HEK293 (cell line): ENCODE results near the gene RAD51C.

ENCODE experiments used
- CTCF ChIA-PET: fragments of 350-600 bp; formaldehyde crosslinking; extraction: SDS; loops from one replicate; lab custom pipeline; 2021; ENCODE audit warnings: antibody characterized with exemption; lab: Yijun Ruan, JAX
- POLR2A ChIA-PET: fragments of 300-600 bp; formaldehyde crosslinking; extraction: SDS; loops from one replicate; lab custom pipeline; 2020; ENCODE audit warnings: antibody characterized with exemption, inconsistent platforms; lab: Yijun Ruan, JAX
- H3K27ac ChIP-seq: fragments of 200-500 bp; sonication (Bioruptor generic); 2 replicates; pipeline ENCODE4 v1.5.1; 2014; ENCODE audit warnings: low read depth, low read length, control low read depth, inconsistent platforms; ENCODE audit errors: extremely low read depth
- H3K36me3 ChIP-seq, 2 experiments: fragments of 200-500 bp in 1 of 2; sonication (Bioruptor generic) in 1 of 2; 1 replicate in 1 of 2; 2 replicates in 1 of 2; pipeline ENCODE4 v1.5.1; 2014 to 2017; ENCODE audit warnings: inconsistent platforms in 2 of 2, low read length in 2 of 2; ENCODE audit not compliant: control insufficient read depth in 2 of 2, insufficient read depth in 1 of 2
- H3K4me1 ChIP-seq: fragments of 200-500 bp; sonication (Bioruptor generic); 2 replicates; pipeline ENCODE4 v1.5.1; 2014; ENCODE audit warnings: mild to moderate bottlenecking, low read length, inconsistent platforms; ENCODE audit not compliant: control insufficient read depth, insufficient read depth
- H3K4me3 ChIP-seq: 2 replicates; pipeline ENCODE4 v1.5.1; 2011; ENCODE audit warnings: low read depth, mild to moderate bottlenecking, control low read depth, low read length, moderate library complexity
- H3K9me3 ChIP-seq: fragments of 200-500 bp; sonication (Bioruptor generic); 2 replicates; pipeline ENCODE4 v1.5.1; 2014; ENCODE audit warnings: low read depth, low read length, inconsistent platforms; ENCODE audit not compliant: control insufficient read depth, insufficient read depth
- ATF2 ChIP-seq: fragments of 450-650 bp; formaldehyde crosslinking; IDR thresholded peaks from 2 replicates; pipeline ENCODE4 v1.5.1; 2016; ENCODE audit warnings: missing biosample characterization, missing genetic modification characterization, low read depth
- GLI4 ChIP-seq: fragments of 450-650 bp; formaldehyde crosslinking; IDR thresholded peaks from 2 replicates; pipeline ENCODE4 v1.5.1; 2016; ENCODE audit warnings: missing biosample characterization, missing genetic modification characterization
- HOXA7 ChIP-seq: sonication (generic); formaldehyde crosslinking; IDR thresholded peaks from 2 replicates; pipeline ENCODE4 v1.8.1; 2022; ENCODE audit warnings: missing genetic modification reagents, borderline replicate concordance
- HOXC10 ChIP-seq: sonication (generic); formaldehyde crosslinking; IDR thresholded peaks from 2 replicates; pipeline ENCODE4 v1.8.1; 2023; ENCODE audit warnings: mild to moderate bottlenecking, missing genetic modification reagents
- MZF1 ChIP-seq: fragments of 450-650 bp; formaldehyde crosslinking; IDR thresholded peaks from 2 replicates; pipeline ENCODE4 v1.5.1; 2017; ENCODE audit warnings: missing biosample characterization, missing genetic modification characterization, borderline replicate concordance
- OVOL3 ChIP-seq: fragments of 450-650 bp; formaldehyde crosslinking; IDR thresholded peaks from 2 replicates; pipeline ENCODE4 v1.5.1; 2016; ENCODE audit warnings: missing biosample characterization, missing genetic modification characterization
- REST ChIP-seq: fragments of 450-650 bp; formaldehyde crosslinking; IDR thresholded peaks from 2 replicates; pipeline ENCODE4 v1.5.1; 2016; ENCODE audit warnings: missing biosample characterization, missing genetic modification characterization
- ZBTB1 ChIP-seq: fragments of 450-650 bp; formaldehyde crosslinking; IDR thresholded peaks from 2 replicates; pipeline ENCODE4 v1.5.1; 2016; ENCODE audit warnings: missing biosample characterization, missing genetic modification characterization
- ZEB2 ChIP-seq: fragments of 450-650 bp; formaldehyde crosslinking; IDR thresholded peaks from 2 replicates; pipeline ENCODE4 v1.5.1; 2016; ENCODE audit warnings: missing biosample characterization, missing genetic modification characterization
- ZFP69B ChIP-seq: fragments of 450-650 bp; formaldehyde crosslinking; IDR thresholded peaks from 2 replicates; pipeline ENCODE4 v1.5.1; 2016; ENCODE audit warnings: missing biosample characterization, missing genetic modification characterization
- ZNF140 ChIP-seq: fragments of 450-650 bp; formaldehyde crosslinking; IDR thresholded peaks from 2 replicates; pipeline ENCODE4 v1.5.1; 2016; ENCODE audit warnings: missing biosample characterization, missing genetic modification characterization
- ZNF221 ChIP-seq: fragments of 450-650 bp; formaldehyde crosslinking; IDR thresholded peaks from 2 replicates; pipeline ENCODE4 v1.5.1; 2017; ENCODE audit warnings: missing biosample characterization, missing genetic modification characterization, borderline replicate concordance
- ZNF248 ChIP-seq: fragments of 450-650 bp; formaldehyde crosslinking; IDR thresholded peaks from 2 replicates; pipeline ENCODE4 v1.5.1; 2017; ENCODE audit warnings: missing biosample characterization, missing genetic modification characterization
- ZNF302 ChIP-seq: fragments of 450-650 bp; formaldehyde crosslinking; IDR thresholded peaks from 2 replicates; pipeline ENCODE4 v1.5.1; 2016; ENCODE audit warnings: missing biosample characterization, missing genetic modification characterization, low read depth
- ZNF350 ChIP-seq: fragments of 450-650 bp; formaldehyde crosslinking; IDR thresholded peaks from 2 replicates; pipeline ENCODE4 v1.5.0; 2017; ENCODE audit warnings: missing biosample characterization, mild to moderate bottlenecking, missing genetic modification characterization
- ZNF398 ChIP-seq: fragments of 450-650 bp; formaldehyde crosslinking; IDR thresholded peaks from 2 replicates; pipeline ENCODE4 v1.5.1; 2017; ENCODE audit warnings: missing biosample characterization, missing genetic modification characterization
- ZNF529 ChIP-seq: fragments of 450-650 bp; formaldehyde crosslinking; IDR thresholded peaks from 2 replicates; pipeline ENCODE4 v1.5.1; 2017; ENCODE audit warnings: missing genetic modification characterization, missing biosample characterization; ENCODE audit not compliant: insufficient replicate concordance
- ZNF530 ChIP-seq: fragments of 450-650 bp; formaldehyde crosslinking; IDR thresholded peaks from 2 replicates; pipeline ENCODE4 v1.5.1; 2016; ENCODE audit warnings: low read depth, missing biosample characterization, missing genetic modification characterization
- ZNF560 ChIP-seq: fragments of 450-650 bp; formaldehyde crosslinking; IDR thresholded peaks from 2 replicates; pipeline ENCODE4 v1.5.1; 2017; ENCODE audit warnings: missing biosample characterization, missing genetic modification characterization, borderline replicate concordance
- ZNF664 ChIP-seq: fragments of 450-650 bp; formaldehyde crosslinking; IDR thresholded peaks from 2 replicates; pipeline ENCODE4 v1.5.1; 2016; ENCODE audit warnings: missing biosample characterization, missing genetic modification characterization
- ZNF704 ChIP-seq: fragments of 450-650 bp; formaldehyde crosslinking; IDR thresholded peaks from 2 replicates; pipeline ENCODE4 v1.5.1; 2016; ENCODE audit warnings: missing biosample characterization, missing genetic modification characterization
- ZNF768 ChIP-seq: fragments of 450-650 bp; formaldehyde crosslinking; IDR thresholded peaks from 2 replicates; pipeline ENCODE4 v1.5.1; 2018; ENCODE audit warnings: missing biosample characterization, mild to moderate bottlenecking, missing genetic modification characterization
- ZSCAN5A ChIP-seq: fragments of 450-650 bp; formaldehyde crosslinking; IDR thresholded peaks from 2 replicates; pipeline ENCODE4 v1.5.1; 2016; ENCODE audit warnings: missing biosample characterization, missing genetic modification characterization
- TF ChIP-seq, protein P1 (sequence below): fragments of 450-650 bp; formaldehyde crosslinking; IDR thresholded peaks from 2 replicates; pipeline ENCODE4 v1.5.1; 2017; ENCODE audit warnings: missing biosample characterization, missing genetic modification characterization
- TF ChIP-seq, protein P2 (sequence below): fragments of 450-650 bp; formaldehyde crosslinking; IDR thresholded peaks from 2 replicates; pipeline ENCODE4 v1.5.1; 2017; ENCODE audit warnings: missing biosample characterization, missing genetic modification characterization

Gene RAD51C

GRCh38 chr17:58693751-58694150, 1.3 kb downstream of the RAD51C start:
- ChIA-PET CTCF (interaction anchor here (0.5 to 2.2 kb wide), 5 partner anchors 17 to 311 kb away, joined by 3 to 8 read pairs (median 4); no protein-coding TSS in a partner anchor), POLR2A (interaction anchor here (1.7 to 5.0 kb wide), 2 partner anchors 15 to 62 kb away, joined by 4 to 49 read pairs; no protein-coding TSS in a partner anchor)
- Histone ChIP-seq H3K4me3 (peak overlapping the region; percentile 74), H3K36me3 (peaks cover 18 to 28% of the 10 kb centered on the region in 2 experiments), H3K9me3 (no peaks in the 10 kb centered on the region), H3K27ac (peak overlapping the region; percentile 96), H3K4me1 (peaks cover 16% of the 10 kb centered on the region)
- TF ChIP-seq ZNF398 (tag by site-specific recombination) (no peak), REST (0 out of 2 replicates have a peak, but pooled peaks have one; percentile 6), ZSCAN5A (tag by site-specific recombination) (no peak), ZNF664 (tag by site-specific recombination) (no peak), ZEB2 (tag by site-specific recombination) (peak; percentile 42; the same call in 1 of the 2 replicates), ZBTB1 (tag by site-specific recombination) (no peak), ZNF530 (tag by site-specific recombination) (no peak), HOXC10 (CRISPR knock-in tag) (no peak), ZNF221 (tag by site-specific recombination) (no peak), ZNF560 (tag by site-specific recombination) (no peak), GLI4 (tag by site-specific recombination) (no peak), ZNF529 (no peak), ATF2 (tag by site-specific recombination) (peak; percentile 91), ZNF768 (tag by site-specific recombination) (no peak), ZNF140 (tag by site-specific recombination) (no peak), MZF1 (tag by site-specific recombination) (no peak), ZNF302 (tag by site-specific recombination) (no peak), OVOL3 (no peak), ZFP69B (tag by site-specific recombination) (no peak), ZNF350 (tag by site-specific recombination) (no peak), HOXA7 (no peak), ZNF248 (no peak), ZNF704 (tag by site-specific recombination) (no peak)
- TF ChIP-seq, protein P1, sequence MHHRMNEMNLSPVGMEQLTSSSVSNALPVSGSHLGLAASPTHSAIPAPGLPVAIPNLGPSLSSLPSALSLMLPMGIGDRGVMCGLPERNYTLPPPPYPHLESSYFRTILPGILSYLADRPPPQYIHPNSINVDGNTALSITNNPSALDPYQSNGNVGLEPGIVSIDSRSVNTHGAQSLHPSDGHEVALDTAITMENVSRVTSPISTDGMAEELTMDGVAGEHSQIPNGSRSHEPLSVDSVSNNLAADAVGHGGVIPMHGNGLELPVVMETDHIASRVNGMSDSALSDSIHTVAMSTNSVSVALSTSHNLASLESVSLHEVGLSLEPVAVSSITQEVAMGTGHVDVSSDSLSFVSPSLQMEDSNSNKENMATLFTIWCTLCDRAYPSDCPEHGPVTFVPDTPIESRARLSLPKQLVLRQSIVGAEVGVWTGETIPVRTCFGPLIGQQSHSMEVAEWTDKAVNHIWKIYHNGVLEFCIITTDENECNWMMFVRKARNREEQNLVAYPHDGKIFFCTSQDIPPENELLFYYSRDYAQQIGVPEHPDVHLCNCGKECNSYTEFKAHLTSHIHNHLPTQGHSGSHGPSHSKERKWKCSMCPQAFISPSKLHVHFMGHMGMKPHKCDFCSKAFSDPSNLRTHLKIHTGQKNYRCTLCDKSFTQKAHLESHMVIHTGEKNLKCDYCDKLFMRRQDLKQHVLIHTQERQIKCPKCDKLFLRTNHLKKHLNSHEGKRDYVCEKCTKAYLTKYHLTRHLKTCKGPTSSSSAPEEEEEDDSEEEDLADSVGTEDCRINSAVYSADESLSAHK, result no peak
- TF ChIP-seq, protein P2, sequence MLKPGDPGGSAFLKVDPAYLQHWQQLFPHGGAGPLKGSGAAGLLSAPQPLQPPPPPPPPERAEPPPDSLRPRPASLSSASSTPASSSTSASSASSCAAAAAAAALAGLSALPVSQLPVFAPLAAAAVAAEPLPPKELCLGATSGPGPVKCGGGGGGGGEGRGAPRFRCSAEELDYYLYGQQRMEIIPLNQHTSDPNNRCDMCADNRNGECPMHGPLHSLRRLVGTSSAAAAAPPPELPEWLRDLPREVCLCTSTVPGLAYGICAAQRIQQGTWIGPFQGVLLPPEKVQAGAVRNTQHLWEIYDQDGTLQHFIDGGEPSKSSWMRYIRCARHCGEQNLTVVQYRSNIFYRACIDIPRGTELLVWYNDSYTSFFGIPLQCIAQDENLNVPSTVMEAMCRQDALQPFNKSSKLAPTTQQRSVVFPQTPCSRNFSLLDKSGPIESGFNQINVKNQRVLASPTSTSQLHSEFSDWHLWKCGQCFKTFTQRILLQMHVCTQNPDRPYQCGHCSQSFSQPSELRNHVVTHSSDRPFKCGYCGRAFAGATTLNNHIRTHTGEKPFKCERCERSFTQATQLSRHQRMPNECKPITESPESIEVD (tag by site-specific recombination), result peak; percentile 25; the same call in 1 of the 2 replicates
